HCT116 (cell line): Measurements from ENCODE around the gene EPHA3. TPM values are rescaled to one million over a fixed set of nuclear protein-coding genes. Genes with fewer than 3 reads are reported as not detected.

Experiments used
- ATAC-seq: fragments of 200-7000 bp; cut with Tn5 transposase; 2 replicates; pipeline ENCODE4 v1.9.1; 2020; ENCODE audit warnings: mild to moderate bottlenecking, moderate library complexity
- BruUV-seq: library from RNA; stranded (reverse); fragments of 400-500 nt; replicated peaks from 2 replicates; lab custom pipeline; 2021; lab: Mats Ljungman, UMichigan
- CTCF ChIA-PET: fragments of 300-600 bp; sonication (Branson Sonifier 250); formaldehyde crosslinking; loops from one replicate; lab custom pipeline; 2021; ENCODE audit warnings: antibody characterized with exemption; lab: Charles Lee
- POLR2A ChIA-PET: fragments of 300-600, 350-600 bp; sonication (Branson Sonifier 250); formaldehyde crosslinking; loops from one replicate; lab custom pipeline; 2021; ENCODE audit warnings: antibody characterized with exemption; lab: Charles Lee
- RAD21 ChIA-PET, 2 experiments: fragments of 300-600 bp; sonication (Branson Sonifier 250); formaldehyde crosslinking; loops; one replicate each; lab custom pipeline; 2023; ENCODE audit warnings: low total read pairs in 2 of 2; ENCODE audit not compliant: uncharacterized antibody in 2 of 2, unreplicated experiment in 2 of 2, low non-redundant PET in 1 of 2; lab: Charles Lee
- DNase-seq: peaks from one replicate; pipeline ENCODE4 v3.0.0-alpha.2; 2010; ENCODE audit warnings: low read depth, low spot score
- H2AFZ ChIP-seq: fragments of 200-600 bp; shearing (Covaris generic), sonication (generic); 2 replicates; pipeline ENCODE4 v1.6.1; 2017; ENCODE audit warnings: low read depth, mixed run types, mixed read lengths, antibody characterized with exemption, low read length; ENCODE audit not compliant: poor library complexity, severe bottlenecking
- H3K27ac ChIP-seq: 2 replicates; pipeline ENCODE4 v1.5.1; 2012; ENCODE audit warnings: low read depth, low read length
- H3K27me3 ChIP-seq: fragments of 200-600 bp; sonication (generic); 2 replicates; pipeline ENCODE4 v1.6.1; 2016; ENCODE audit warnings: mixed run types, low read length, mixed read lengths; ENCODE audit not compliant: insufficient read depth
- H3K36me3 ChIP-seq, 2 experiments: fragments of 200-500 bp in 1 of 2; fragments of 200-600 bp in 1 of 2; sonication (Bioruptor generic) in 1 of 2; sonication (generic) in 1 of 2; 2 replicates each; pipeline versions ENCODE4 v1.5.1 to v1.6.1; 2014 to 2016; ENCODE audit warnings: low read length in 2 of 2, inconsistent platforms in 1 of 2, mixed read lengths in 1 of 2, mixed run types in 1 of 2; ENCODE audit not compliant: insufficient read depth in 2 of 2, control insufficient read depth in 1 of 2
- H3K4me1 ChIP-seq, 2 experiments: fragments of 200-600 bp in 1 of 2; sonication (generic) in 1 of 2; 2 replicates each; pipeline versions ENCODE4 v1.5.1 to v1.6.1; 2012 to 2017; ENCODE audit warnings: low read length in 2 of 2, inconsistent platforms in 1 of 2, mild to moderate bottlenecking in 1 of 2, mixed read lengths in 1 of 2, mixed run types in 1 of 2, moderate library complexity in 1 of 2; ENCODE audit not compliant: insufficient read depth in 2 of 2, control insufficient read depth in 1 of 2
- H3K4me2 ChIP-seq: fragments of 200-600 bp; sonication (generic); 2 replicates; pipeline ENCODE4 v1.6.1; 2017; ENCODE audit warnings: mixed run types, low read length, mixed read lengths
- H3K4me3 ChIP-seq, 2 experiments: fragments of 200-600 bp in 1 of 2; sonication (generic) in 1 of 2; replicated peaks in 1 of 2; 2 replicates each; pipeline ENCODE4 v1.5.1; 2011 to 2016; ENCODE audit warnings: low read length in 2 of 2, control low read depth in 1 of 2, low read depth in 1 of 2, mild to moderate bottlenecking in 1 of 2, mixed read lengths in 1 of 2, mixed run types in 1 of 2
- H3K79me2 ChIP-seq: fragments of 200-600 bp; sonication (generic); 2 replicates; pipeline ENCODE4 v1.6.1; 2017; ENCODE audit warnings: mild to moderate bottlenecking, mixed run types, low read length, moderate library complexity, mixed read lengths; ENCODE audit not compliant: insufficient read depth
- H3K9ac ChIP-seq: fragments of 200-600 bp; sonication (generic); 2 replicates; pipeline ENCODE4 v1.6.1; 2016; ENCODE audit warnings: low read length, mixed read lengths
- H3K9me2 ChIP-seq: fragments of 200-600 bp; sonication (generic), shearing (Covaris generic); 2 replicates; pipeline ENCODE4 v1.6.1; 2017; ENCODE audit warnings: mixed run types, mild to moderate bottlenecking, moderate library complexity; ENCODE audit not compliant: insufficient read depth
- H3K9me3 ChIP-seq, 2 experiments: fragments of 200-500 bp in 1 of 2; fragments of 200-600 bp in 1 of 2; sonication (Bioruptor generic) in 1 of 2; sonication (generic) in 1 of 2; 2 replicates each; pipeline ENCODE4 v1.6.1; 2014 to 2017; ENCODE audit warnings: low read length in 2 of 2, mixed read lengths in 2 of 2, inconsistent platforms in 1 of 2, low read depth in 1 of 2, mild to moderate bottlenecking in 1 of 2, mixed run types in 1 of 2, moderate library complexity in 1 of 2; ENCODE audit not compliant: control insufficient read depth in 1 of 2, insufficient read depth in 1 of 2
- H4K20me1 ChIP-seq: fragments of 200-600 bp; sonication (generic), shearing (Covaris generic); 2 replicates; pipeline ENCODE4 v1.6.1; 2017; ENCODE audit warnings: mixed run types, mild to moderate bottlenecking, moderate library complexity; ENCODE audit not compliant: insufficient read depth
- EGR1 ChIP-seq: IDR thresholded peaks from 2 replicates; pipeline ENCODE4 v1.6.1; 2012; ENCODE audit warnings: low read depth
- EZH2 ChIP-seq: fragments of 200-600 bp; sonication (generic); IDR thresholded peaks from 2 replicates; pipeline ENCODE4 v1.6.1; 2017; ENCODE audit warnings: antibody characterized with exemption, mixed run types
- EZH2phosphoT487 ChIP-seq: fragments of 200-600 bp; IDR thresholded peaks from 2 replicates; pipeline ENCODE4 v1.6.1; 2018; ENCODE audit warnings: antibody characterized with exemption, borderline replicate concordance
- POLR2A ChIP-seq: IDR thresholded peaks from 2 replicates; pipeline ENCODE4 v1.7.0; 2011; ENCODE audit warnings: borderline replicate concordance; ENCODE audit not compliant: insufficient read depth, insufficient read length; ENCODE audit errors: extremely low read depth
- POLR2AphosphoS5 ChIP-seq: IDR thresholded peaks from 2 replicates; pipeline ENCODE4 v1.6.1; 2011; ENCODE audit warnings: mild to moderate bottlenecking, low read depth, low read length, moderate library complexity
- RAD21 ChIP-seq: IDR thresholded peaks from 2 replicates; pipeline ENCODE4 v1.6.1; 2012; ENCODE audit warnings: low read depth, mild to moderate bottlenecking
- SIN3A ChIP-seq: IDR thresholded peaks from 2 replicates; pipeline ENCODE4 v1.6.1; 2012; ENCODE audit warnings: low read depth
- SP1 ChIP-seq: IDR thresholded peaks from 2 replicates; pipeline ENCODE4 v1.6.1; 2012; ENCODE audit warnings: low read depth
- SRF ChIP-seq: IDR thresholded peaks from 2 replicates; pipeline ENCODE4 v1.6.1; 2012; ENCODE audit warnings: low read depth
- TCF7L2 ChIP-seq: IDR thresholded peaks from 2 replicates; pipeline ENCODE4 v1.7.0; 2011; ENCODE audit warnings: borderline replicate concordance, inconsistent platforms; ENCODE audit not compliant: insufficient read depth, insufficient read length; ENCODE audit errors: extremely low read depth
- intact Hi-C: fragments of 100-400 bp; cut with micrococcal nuclease; formaldehyde crosslinking; loops from 2 replicates; pipeline ENCODE4 v1.10.0; 2022
- total RNA-seq: library from RNA; stranded (reverse); gene quantifications from one replicate; pipeline ENCODE4 v1.2.1, GENCODE V29; 2021; ENCODE audit not compliant: unreplicated experiment
- TF ChIP-seq, protein P1 (sequence below): IDR thresholded peaks from 2 replicates; pipeline ENCODE4 v1.6.1; 2012
- TF ChIP-seq, protein P2 (sequence below): IDR thresholded peaks from 2 replicates; pipeline ENCODE4 v1.6.1; 2012

EPHA3 gene
- total RNA-seq, 1 experiment from 2014 or later: not detected

DNA sequence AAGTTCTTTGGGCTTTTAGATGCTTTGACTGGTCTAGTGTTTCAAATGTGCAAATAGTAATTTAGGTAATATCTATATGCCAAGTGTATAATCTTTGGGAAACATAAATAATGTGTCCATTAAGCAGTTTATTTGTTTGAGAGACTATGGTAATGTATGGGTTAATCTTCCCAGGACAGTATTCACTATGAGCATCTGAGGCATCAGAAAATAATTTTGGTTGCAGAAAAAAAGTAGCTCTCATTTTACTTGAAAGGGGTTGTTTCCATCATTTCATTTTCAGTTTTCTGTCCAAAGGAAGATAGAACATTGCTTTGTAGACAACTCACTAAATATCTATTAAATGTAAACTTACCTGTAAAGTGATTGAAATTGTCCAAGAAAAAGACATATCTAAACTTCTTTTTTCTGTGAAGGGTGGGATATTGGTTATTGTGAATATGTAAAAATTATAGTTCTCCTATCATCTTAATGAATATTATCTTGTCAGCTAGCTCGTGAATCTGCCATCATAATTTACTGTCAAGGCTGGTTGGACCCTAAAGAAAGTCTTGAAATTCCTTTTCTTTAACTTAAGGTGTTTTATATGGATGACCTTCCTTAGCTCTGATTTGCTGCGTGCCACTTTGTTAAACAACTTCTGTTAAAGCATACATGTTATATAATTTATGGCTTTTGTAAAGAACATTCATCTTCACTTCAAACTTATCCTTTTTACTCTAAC is 108.8 kb downstream of the EPHA3 start:
- CTCF ChIA-PET: no interaction called here
- no peak overlapping the region for H3K9ac ChIP-seq
- BruUV-seq: no TSS peak
- intact Hi-C loops: no loop called here
- H3K9me2 ChIP-seq: no peaks in the 10 kb centered on the region
- H3K27me3 ChIP-seq: no peaks in the 10 kb centered on the region
- no peaks in the 10 kb centered on the region for H3K4me1 ChIP-seq
- no peak for TF ChIP-seq EZH2
- no peak for TF ChIP-seq SRF
- no peak for TF ChIP-seq EZH2phosphoT487
- no peak for TF ChIP-seq EGR1
- TF ChIP-seq SP1: no peak
- TF ChIP-seq RAD21: no peak
- TF ChIP-seq POLR2AphosphoS5: no peak
- POLR2A ChIA-PET: no interaction called here
- H4K20me1 ChIP-seq: no peaks in the 10 kb centered on the region
- no peak overlapping the region for H3K4me3 ChIP-seq
- no peak for DNase-seq
- H3K36me3 ChIP-seq: no peaks in the 10 kb centered on the region
- no peak overlapping the region for H3K4me2 ChIP-seq
- H2AFZ ChIP-seq: no peak overlapping the region
- no peaks in the 10 kb centered on the region for H3K79me2 ChIP-seq
- H3K27ac ChIP-seq: no peak overlapping the region
- no peaks in the 10 kb centered on the region; a peak in 2 of 4 replicates for H3K9me3 ChIP-seq
- no peak for ATAC-seq
- RAD21 ChIA-PET: no interaction called here

DNA sequence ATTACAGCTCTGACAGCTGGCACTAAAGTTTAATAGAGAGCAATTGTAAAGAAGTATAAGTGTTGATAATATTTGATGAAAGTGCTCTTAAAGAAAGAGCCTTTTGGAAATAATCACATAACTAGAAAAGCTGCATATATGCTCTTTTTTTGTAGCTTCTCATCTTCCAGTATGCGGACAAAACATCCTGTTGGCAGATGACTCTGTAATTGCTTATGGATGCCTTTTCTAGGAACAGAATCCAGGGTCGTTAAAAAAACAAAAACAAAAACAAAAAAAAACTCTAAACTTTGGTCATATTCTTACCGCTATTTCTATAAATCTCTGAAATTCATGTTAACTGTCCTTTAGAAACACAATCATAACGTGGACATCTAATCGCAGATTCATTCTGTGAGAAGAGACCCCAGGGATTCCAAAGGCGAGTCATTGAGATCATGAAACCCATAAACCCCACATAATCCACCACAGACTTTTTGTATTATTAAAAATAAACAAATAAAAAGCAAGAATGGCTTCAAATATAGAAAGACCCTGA is 109.8 kb downstream of the EPHA3 start:
- Histone ChIP-seq H3K27ac (no peak overlapping the region), H2AFZ (no peak overlapping the region), H3K4me1 (no peaks in the 10 kb centered on the region)
- CTCF ChIA-PET: no interaction called here
- TF ChIP-seq TCF7L2: no peak
- TF ChIP-seq SRF: no peak
- TF ChIP-seq EGR1: no peak
- no peak for TF ChIP-seq SIN3A
- TF ChIP-seq EZH2: no peak
- TF ChIP-seq, protein P1, sequence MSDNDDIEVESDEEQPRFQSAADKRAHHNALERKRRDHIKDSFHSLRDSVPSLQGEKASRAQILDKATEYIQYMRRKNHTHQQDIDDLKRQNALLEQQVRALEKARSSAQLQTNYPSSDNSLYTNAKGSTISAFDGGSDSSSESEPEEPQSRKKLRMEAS: no peak
- TF ChIP-seq POLR2A: no peak
- TF ChIP-seq, protein P2, sequence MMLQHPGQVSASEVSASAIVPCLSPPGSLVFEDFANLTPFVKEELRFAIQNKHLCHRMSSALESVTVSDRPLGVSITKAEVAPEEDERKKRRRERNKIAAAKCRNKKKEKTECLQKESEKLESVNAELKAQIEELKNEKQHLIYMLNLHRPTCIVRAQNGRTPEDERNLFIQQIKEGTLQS: no peak
- TF ChIP-seq, all 23 proteins: peak for 0
- Histone ChIP-seq H3K36me3 (no peaks in the 10 kb centered on the region), H3K4me3 (no peak overlapping the region), H3K9me2 (no peaks in the 10 kb centered on the region), H3K4me2 (no peak overlapping the region), H3K9ac (no peak overlapping the region), H4K20me1 (no peaks in the 10 kb centered on the region), H3K27me3 (no peaks in the 10 kb centered on the region), H3K79me2 (no peaks in the 10 kb centered on the region), H3K9me3 (no peaks in the 10 kb centered on the region; a peak in 2 of 4 replicates)
- DNase-seq (no peak), ATAC-seq (no peak)
- ChIA-PET POLR2A (no interaction called here), RAD21 (no interaction called here)
- intact Hi-C loops: no loop called here
- BruUV-seq: no TSS peak
